HG03039 (cell line): ENCODE data around the gene GPATCH3.
"Not testable (repeated sequence)": the region's sequence is repeated elsewhere in the genome, so short reads cannot be mapped to it uniquely, and the experiment has no call there.

Source experiments
- ATAC-seq: cut with Tn5 transposase; IDR thresholded peaks from one replicate; pipeline ENCODE4 v1.9.1; 2021; ENCODE audit warnings: mild to moderate bottlenecking, moderate library complexity; ENCODE audit not compliant: unreplicated experiment

GPATCH3 gene

GRCh38 chr1:26913754-26914619, 13.7 kb upstream of the GPATCH3 start, which contains the start of gene NR0B2:
Gene NR0B2 (minus strand): TSS chr1:26913975. CDS start chr1:26913940, 35 bp downstream.
- no peak for ATAC-seq

GRCh38 chr1:26913389-26913753, 13.1 kb upstream of the GPATCH3 start:
- no peak for ATAC-seq

GRCh38 chr1:26912147-26912490, 11.9 kb upstream of the GPATCH3 start:
- no peak for ATAC-seq

GRCh38 chr1:26911399-26912146, 11.3 kb upstream of the GPATCH3 start:
- ATAC-seq = no peak

- ATAC-seq = no peak
Observed at GRCh38 chr1:26910343-26911160, 10.3 kb upstream of the GPATCH3 start.

- no peak for ATAC-seq
Observed at GRCh38 chr1:26909951-26910342, 9.7 kb upstream of the GPATCH3 start.

GRCh38 chr1:26907071-26907917, 7.0 kb upstream of the GPATCH3 start:
- no peak for ATAC-seq

- ATAC-seq = no peak
Observed at GRCh38 chr1:26900815-26901511, 696 bp upstream of the GPATCH3 start.

GRCh38 chr1:26897351-26897750, 2.9 kb downstream of the GPATCH3 start:
- ATAC-seq = no peak

- no peak for ATAC-seq
Observed at GRCh38 chr1:26894263-26894662, 6.0 kb downstream of the GPATCH3 start.

- ATAC-seq = peak; percentile 10
Observed at GRCh38 chr1:26890467-26890796, 9.8 kb downstream of the GPATCH3 start.

- peak; percentile 79 for ATAC-seq
Observed at GRCh38 chr1:26889551-26890466, 10.5 kb downstream of the GPATCH3 start, which contains the start of gene GPN2. Gene GPN2 (minus strand): TSS chr1:26890283. CDS start chr1:26890096, 187 bp downstream.

- ATAC-seq = no peak
Observed at GRCh38 chr1:26888231-26888630, 12.0 kb downstream of the GPATCH3 start.

GRCh38 chr1:26887125-26887524, 13.1 kb downstream of the GPATCH3 start:
- no peak for ATAC-seq

- ATAC-seq = no peak
Observed at GRCh38 chr1:26882696-26883463, 17.4 kb downstream of the GPATCH3 start.

- ATAC-seq = not testable (repeated sequence)
Observed at GRCh38 chr1:26881611-26882010, 18.7 kb downstream of the GPATCH3 start.

- ATAC-seq = no peak
Observed at GRCh38 chr1:26879793-26880192, 20.5 kb downstream of the GPATCH3 start.

GRCh38 chr1:26877326-26877725, 22.9 kb downstream of the GPATCH3 start:
- ATAC-seq = no peak
